GM20431 (cell line): ENCODE data around the gene RNF212.
"Not testable (repeated sequence)": the region's sequence is repeated elsewhere in the genome, so short reads cannot be mapped to it uniquely, and the experiment has no call there.

Experiments
- in situ Hi-C: fragments of 300-500 bp; cut with MseI, MboI; formaldehyde crosslinking; loops from one replicate; pipeline ENCODE4 v1.15.0; 2020; ENCODE audit warnings: low sequenced_read_pairs; ENCODE audit not compliant: unreplicated experiment

Gene RNF212

GRCh38 chr4:1075225-1075624 lies 38.1 kb downstream of the RNF212 start:
- in situ Hi-C loops, result no loop called here

- in situ Hi-C loops, result no loop called here
These were observed 39.3 kb downstream of the RNF212 start for GRCh38 chr4:1074077-1074476.

GRCh38 chr4:1072830-1073446 lies 40.4 kb downstream of the RNF212 start:
- in situ Hi-C loops, result no loop called here

- in situ Hi-C loops, result no loop called here
These were observed 44.0 kb downstream of the RNF212 start for GRCh38 chr4:1069394-1069793.

GRCh38 chr4:1065732-1066131 lies 47.6 kb downstream of the RNF212 start:
- in situ Hi-C loops, result no loop called here

GRCh38 chr4:1062419-1062818 lies 50.9 kb downstream of the RNF212 start:
- in situ Hi-C loops, result no loop called here

- in situ Hi-C loops, result no loop called here
These were observed 51.6 kb downstream of the RNF212 start for GRCh38 chr4:1061760-1062159.

GRCh38 chr4:1061056-1061700 lies 52.2 kb downstream of the RNF212 start:
- in situ Hi-C loops, result no loop called here

GRCh38 chr4:1060621-1061020 lies 52.7 kb downstream of the RNF212 start:
- in situ Hi-C loops, result no loop called here

GRCh38 chr4:1060121-1060520 lies 53.2 kb downstream of the RNF212 start:
- in situ Hi-C loops, result no loop called here

- in situ Hi-C loops, result no loop called here
These were observed 54.2 kb downstream of the RNF212 start for GRCh38 chr4:1058997-1059665.

GRCh38 chr4:1058198-1058996 lies 55.0 kb downstream of the RNF212 start:
- in situ Hi-C loops, result no loop called here

- in situ Hi-C loops, result no loop called here
These were observed 56.0 kb downstream of the RNF212 start for GRCh38 chr4:1057403-1057745.

- in situ Hi-C loops, result no loop called here
These were observed 56.5 kb downstream of the RNF212 start for GRCh38 chr4:1056671-1057402.

- in situ Hi-C loops, result no loop called here
These were observed 57.4 kb downstream of the RNF212 start for GRCh38 chr4:1055721-1056590.

GRCh38 chr4:1055243-1055701 lies 58.1 kb downstream of the RNF212 start:
- in situ Hi-C loops, result not testable (repeated sequence)

GRCh38 chr4:1054696-1055242 lies 58.6 kb downstream of the RNF212 start:
- in situ Hi-C loops, result not testable (repeated sequence)

- in situ Hi-C loops, result not testable (repeated sequence)
These were observed 59.5 kb downstream of the RNF212 start for GRCh38 chr4:1053891-1054290.
